HEK293 (cell line): ENCODE results near the gene INPP4B.

Experiments
- CTCF ChIP-seq: fragments of 450-650 bp; formaldehyde crosslinking; IDR thresholded peaks from 2 replicates; pipeline ENCODE4 v1.5.1; 2016; ENCODE audit warnings: missing biosample characterization, missing genetic modification characterization
- KLF17 ChIP-seq: fragments of 450-650 bp; formaldehyde crosslinking; IDR thresholded peaks from 2 replicates; pipeline ENCODE4 v1.5.1; 2016; ENCODE audit warnings: missing biosample characterization, missing genetic modification characterization
- MZF1 ChIP-seq: fragments of 450-650 bp; formaldehyde crosslinking; IDR thresholded peaks from 2 replicates; pipeline ENCODE4 v1.5.1; 2017; ENCODE audit warnings: missing biosample characterization, missing genetic modification characterization, borderline replicate concordance
- TRIM28 ChIP-seq: IDR thresholded peaks from 2 replicates; pipeline ENCODE4 v1.6.1; 2011; ENCODE audit warnings: low read length, control low read depth, borderline replicate concordance
- YY1 ChIP-seq: fragments of 450-650 bp; formaldehyde crosslinking; IDR thresholded peaks from 2 replicates; pipeline ENCODE4 v1.5.1; 2018; ENCODE audit warnings: missing biosample characterization, missing genetic modification characterization
- ZNF10 ChIP-seq: fragments of 450-650 bp; formaldehyde crosslinking; IDR thresholded peaks from 2 replicates; pipeline ENCODE4 v1.5.1; 2017; ENCODE audit warnings: missing biosample characterization, missing genetic modification characterization
- ZNF48 ChIP-seq: fragments of 450-650 bp; formaldehyde crosslinking; IDR thresholded peaks from 2 replicates; pipeline ENCODE4 v1.5.1; 2016; ENCODE audit warnings: missing biosample characterization, missing genetic modification characterization

GRCh38 chr4:142312391-142312790 lies 533.7 kb downstream of the INPP4B start:
- TF ChIP-seq CTCF (tag by site-specific recombination) (no peak), YY1 (tag by site-specific recombination) (no peak), KLF17 (tag by site-specific recombination) (no peak), TRIM28 (no peak), MZF1 (tag by site-specific recombination) (no peak), ZNF48 (no peak), ZNF10 (tag by site-specific recombination) (no peak)
